GM18511 (cell line): ENCODE data around the gene CBR3.

Experiments
- ATAC-seq: cut with Tn5 transposase; IDR thresholded peaks from one replicate; pipeline ENCODE4 v1.9.1; 2021; ENCODE audit warnings: mild to moderate bottlenecking, moderate library complexity; ENCODE audit not compliant: unreplicated experiment

The CBR3 gene

GRCh38 chr21:36183144-36183795, 48.4 kb downstream of the CBR3 start:
- ATAC-seq, result no peak

- no peak for ATAC-seq
Observed at GRCh38 chr21:36184545-36184944, 49.7 kb downstream of the CBR3 start.

- ATAC-seq, result no peak
Observed at GRCh38 chr21:36185523-36185922, 50.6 kb downstream of the CBR3 start.

- ATAC-seq, result no peak
Observed at GRCh38 chr21:36186081-36186480, 51.2 kb downstream of the CBR3 start.

- no peak for ATAC-seq
Observed at GRCh38 chr21:36186506-36187399, 51.9 kb downstream of the CBR3 start.

GRCh38 chr21:36188081-36188681, 53.3 kb downstream of the CBR3 start:
- no peak for ATAC-seq

- ATAC-seq, result no peak
Observed at GRCh38 chr21:36188937-36189336, 54.1 kb downstream of the CBR3 start.

GRCh38 chr21:36190736-36191135, 55.9 kb downstream of the CBR3 start:
- ATAC-seq, result no peak

- no peak for ATAC-seq
Observed at GRCh38 chr21:36193200-36193599, 58.3 kb downstream of the CBR3 start.

GRCh38 chr21:36194024-36194423, 59.1 kb downstream of the CBR3 start:
- no peak for ATAC-seq

GRCh38 chr21:36195613-36196012, 60.7 kb downstream of the CBR3 start:
- no peak for ATAC-seq
